Left ventricle myocardium inferior (tissue), 1 donor: ENCODE measurements around the gene CCDC30. TPM values are rescaled to one million over a fixed set of nuclear protein-coding genes. Genes with fewer than 3 reads are reported as not detected.
"Not testable (repeated sequence)": the region's sequence is repeated elsewhere in the genome, so short reads cannot be mapped to it uniquely, and the experiment has no call there.

Source experiments
- DNase-seq: peaks from one replicate; pipeline ENCODE4 v3.0.0-alpha.2; 2020
- H3K27ac ChIP-seq: fragments of 200-600 bp; replicated peaks from 2 replicates; pipeline ENCODE4 v1.8.0; 2021
- H3K27me3 ChIP-seq: fragments of 200-600 bp; 2 replicates; pipeline ENCODE4 v1.8.0; 2021; ENCODE audit warnings: low read depth
- H3K36me3 ChIP-seq: fragments of 200-600 bp; 2 replicates; pipeline ENCODE4 v1.8.0; 2021
- H3K4me1 ChIP-seq: fragments of 200-600 bp; 2 replicates; pipeline ENCODE4 v1.8.0; 2021
- H3K4me3 ChIP-seq: fragments of 200-600 bp; 2 replicates; pipeline ENCODE4 v1.8.0; 2021; ENCODE audit warnings: mild to moderate bottlenecking, moderate library complexity
- H3K9me3 ChIP-seq: fragments of 200-600 bp; replicated peaks from 2 replicates; pipeline ENCODE4 v1.8.0; 2021
- intact Hi-C: fragments of 100-400 bp; cut with micrococcal nuclease; formaldehyde crosslinking; loops from one replicate; pipeline ENCODE4 v1.11.0; 2022
- total RNA-seq: library from RNA; stranded (reverse); fragmentation: NEBNext Ultra II Directional; extraction: Animal tissue kit (Norgen Biotek cat#: 25700); gene quantifications from one replicate; pipeline ENCODE4 v1.2.1, GENCODE V29; 2021
- TF ChIP-seq, protein P1 (sequence below): fragments of 200-600 bp; IDR thresholded peaks from 2 replicates; pipeline ENCODE4 v1.8.0; 2021; ENCODE audit warnings: antibody characterized with exemption, mild to moderate bottlenecking, borderline replicate concordance
- donor health status: DM: no; HTN: yes; CAD: no; lungs with severe emphysema.

Gene CCDC30
- total RNA-seq, 1 donor from 2014 or later, result 2.2 TPM

DNA sequence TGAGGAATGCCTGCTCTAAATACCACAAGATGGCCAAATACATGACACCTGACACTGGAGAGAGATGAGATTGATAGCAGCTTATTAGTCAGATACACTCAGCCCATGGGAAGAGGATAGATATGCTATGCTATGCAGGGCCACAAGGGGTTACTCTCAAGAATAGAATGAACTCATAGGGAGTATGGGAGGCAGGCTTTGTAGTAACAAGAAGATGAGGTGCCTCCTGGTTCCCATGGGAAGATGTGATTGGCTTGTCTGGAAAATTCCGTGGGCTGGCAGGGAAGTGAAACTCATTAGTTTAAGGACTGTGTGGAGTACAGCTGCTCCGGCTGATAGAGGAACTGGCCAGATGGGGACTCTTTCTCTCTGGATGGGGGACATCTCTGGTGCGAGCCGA is 16.5 kb downstream of the CCDC30 start:
- no peak overlapping the region for H3K27ac ChIP-seq
- H3K4me1 ChIP-seq, result no peaks in the 10 kb centered on the region
- TF ChIP-seq, protein P1, sequence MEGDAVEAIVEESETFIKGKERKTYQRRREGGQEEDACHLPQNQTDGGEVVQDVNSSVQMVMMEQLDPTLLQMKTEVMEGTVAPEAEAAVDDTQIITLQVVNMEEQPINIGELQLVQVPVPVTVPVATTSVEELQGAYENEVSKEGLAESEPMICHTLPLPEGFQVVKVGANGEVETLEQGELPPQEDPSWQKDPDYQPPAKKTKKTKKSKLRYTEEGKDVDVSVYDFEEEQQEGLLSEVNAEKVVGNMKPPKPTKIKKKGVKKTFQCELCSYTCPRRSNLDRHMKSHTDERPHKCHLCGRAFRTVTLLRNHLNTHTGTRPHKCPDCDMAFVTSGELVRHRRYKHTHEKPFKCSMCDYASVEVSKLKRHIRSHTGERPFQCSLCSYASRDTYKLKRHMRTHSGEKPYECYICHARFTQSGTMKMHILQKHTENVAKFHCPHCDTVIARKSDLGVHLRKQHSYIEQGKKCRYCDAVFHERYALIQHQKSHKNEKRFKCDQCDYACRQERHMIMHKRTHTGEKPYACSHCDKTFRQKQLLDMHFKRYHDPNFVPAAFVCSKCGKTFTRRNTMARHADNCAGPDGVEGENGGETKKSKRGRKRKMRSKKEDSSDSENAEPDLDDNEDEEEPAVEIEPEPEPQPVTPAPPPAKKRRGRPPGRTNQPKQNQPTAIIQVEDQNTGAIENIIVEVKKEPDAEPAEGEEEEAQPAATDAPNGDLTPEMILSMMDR, result no peak
- intact Hi-C loops, result no loop called here
- no peaks in the 10 kb centered on the region for H3K27me3 ChIP-seq
- no peaks in the 10 kb centered on the region for H3K9me3 ChIP-seq
- peaks cover 18% of the 10 kb centered on the region for H3K36me3 ChIP-seq
- H3K4me3 ChIP-seq, result no peak overlapping the region
- no peak for DNase-seq

- no peak for DNase-seq
- Histone ChIP-seq H3K9me3 (no peaks in the 10 kb centered on the region), H3K27ac (no peak overlapping the region), H3K36me3 (peaks cover 18% of the 10 kb centered on the region), H3K4me3 (no peak overlapping the region), H3K27me3 (no peaks in the 10 kb centered on the region), H3K4me1 (no peaks in the 10 kb centered on the region)
- TF ChIP-seq, protein P1, result no peak
- intact Hi-C loops, result no loop called here
Observed at GRCh38 chr1:42480921-42481320, 17.8 kb downstream of the CCDC30 start.

DNA sequence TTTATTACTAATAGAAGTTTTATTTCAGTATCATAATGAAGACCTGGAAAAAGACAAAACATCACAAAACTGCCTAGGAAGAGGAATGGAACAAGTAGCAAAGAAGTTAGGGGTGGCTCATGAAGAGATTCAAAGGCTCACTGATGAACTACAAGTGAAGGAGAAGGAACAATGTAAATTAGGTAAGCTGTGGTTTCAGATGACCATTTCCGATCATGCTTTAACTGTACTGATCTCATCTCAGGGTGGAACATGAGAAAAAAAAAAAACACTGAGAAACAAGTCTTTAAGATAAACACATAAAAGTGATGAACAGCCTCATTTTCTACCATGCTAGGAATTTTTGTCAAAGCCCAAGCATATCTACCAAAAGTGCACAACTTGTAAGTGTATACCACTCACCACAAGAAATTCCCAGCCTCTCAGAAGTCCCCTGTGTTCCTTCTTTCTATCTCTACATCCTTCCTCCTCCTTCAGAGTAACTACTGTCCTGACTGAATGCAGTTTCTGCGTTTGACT is 19.6 kb downstream of the CCDC30 start:
- TF ChIP-seq, protein P1, result no peak
- Histone ChIP-seq H3K4me1 (no peaks in the 10 kb centered on the region), H3K36me3 (peaks cover 18% of the 10 kb centered on the region), H3K27me3 (no peaks in the 10 kb centered on the region), H3K9me3 (no peaks in the 10 kb centered on the region), H3K27ac (no peak overlapping the region), H3K4me3 (no peak overlapping the region)
- intact Hi-C loops, result no loop called here
- no peak for DNase-seq

GRCh38 chr1:42484382-42484781 is 21.3 kb downstream of the CCDC30 start:
- intact Hi-C loops, result no loop called here
- no peak for DNase-seq
- Histone ChIP-seq H3K27me3 (no peaks in the 10 kb centered on the region), H3K36me3 (peaks cover 18% of the 10 kb centered on the region), H3K4me1 (no peaks in the 10 kb centered on the region), H3K9me3 (no peaks in the 10 kb centered on the region), H3K27ac (no peak overlapping the region), H3K4me3 (no peak overlapping the region)
- TF ChIP-seq, protein P1, result no peak

DNA sequence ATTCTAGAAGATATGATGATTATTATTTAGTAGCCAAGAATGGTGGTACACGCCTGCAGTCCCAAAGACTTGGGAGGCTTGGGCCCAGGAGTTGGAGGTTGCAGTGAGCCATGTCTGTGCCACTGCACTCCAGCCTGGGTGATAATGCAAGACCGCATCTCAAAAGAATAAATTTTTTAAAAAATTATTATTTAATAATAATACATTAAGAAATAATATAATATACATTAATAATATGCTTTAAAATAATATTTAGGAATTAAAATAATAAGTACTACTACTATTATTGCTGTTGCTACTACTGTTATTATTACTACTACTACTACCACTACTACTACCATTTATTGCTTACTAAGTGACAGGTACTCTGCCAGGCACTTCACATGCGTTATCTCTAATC is 27.2 kb downstream of the CCDC30 start:
- Histone ChIP-seq H3K4me1 (no peaks in the 10 kb centered on the region), H3K4me3 (no peak overlapping the region), H3K27me3 (no peaks in the 10 kb centered on the region), H3K27ac (no peak overlapping the region), H3K36me3 (peaks cover 6% of the 10 kb centered on the region), H3K9me3 (peaks cover 10% of the 10 kb centered on the region)
- no peak for DNase-seq
- TF ChIP-seq, protein P1, result no peak
- intact Hi-C loops, result no loop called here

- H3K27me3 ChIP-seq, H3K27ac ChIP-seq, DNase-seq, H3K4me1 ChIP-seq, intact Hi-C loops, H3K4me3 ChIP-seq: not testable (repeated sequence)
- Histone ChIP-seq H3K36me3 (peaks cover 57% of the 10 kb centered on the region), H3K9me3 (peaks cover 47% of the 10 kb centered on the region)
Observed at GRCh38 chr1:42502031-42502430, 38.9 kb downstream of the CCDC30 start.
